SIG-M5 (cell line): ENCODE measurements around the gene ATP6AP2.
"Not testable (repeated sequence)": the region's sequence is repeated elsewhere in the genome, so short reads cannot be mapped to it uniquely, and the experiment has no call there.

Experiments used
- DNase-seq: peaks from one replicate; lab custom pipeline; 2025; lab: John Stamatoyannopoulos, UW

ATP6AP2 gene

GRCh38 chrX:40575411-40575810 is 5.4 kb upstream of the ATP6AP2 start:
- not testable (repeated sequence) for DNase-seq

DNA sequence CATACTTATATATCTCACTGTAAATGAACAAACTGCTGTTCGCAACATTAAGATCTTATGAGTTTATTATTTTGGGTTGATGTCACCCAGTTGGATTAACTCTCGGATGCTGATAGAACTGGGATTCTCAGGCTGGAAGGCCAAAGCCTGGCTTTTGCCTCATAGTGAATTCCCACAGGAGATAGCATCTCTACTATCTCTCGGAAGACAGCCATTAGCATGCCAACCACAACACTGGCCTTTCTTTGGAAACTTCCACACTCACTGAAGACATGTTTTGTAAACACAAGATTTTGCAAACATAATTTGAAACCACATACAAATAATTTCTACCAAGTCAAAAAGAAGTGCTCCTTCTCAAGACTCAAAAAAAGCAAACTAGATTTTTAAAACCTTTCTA is 4.5 kb upstream of the ATP6AP2 start:
- no peak for DNase-seq

- no peak for DNase-seq
These were observed 2.6 kb upstream of the ATP6AP2 start for GRCh38 chrX:40578039-40578695.

DNA sequence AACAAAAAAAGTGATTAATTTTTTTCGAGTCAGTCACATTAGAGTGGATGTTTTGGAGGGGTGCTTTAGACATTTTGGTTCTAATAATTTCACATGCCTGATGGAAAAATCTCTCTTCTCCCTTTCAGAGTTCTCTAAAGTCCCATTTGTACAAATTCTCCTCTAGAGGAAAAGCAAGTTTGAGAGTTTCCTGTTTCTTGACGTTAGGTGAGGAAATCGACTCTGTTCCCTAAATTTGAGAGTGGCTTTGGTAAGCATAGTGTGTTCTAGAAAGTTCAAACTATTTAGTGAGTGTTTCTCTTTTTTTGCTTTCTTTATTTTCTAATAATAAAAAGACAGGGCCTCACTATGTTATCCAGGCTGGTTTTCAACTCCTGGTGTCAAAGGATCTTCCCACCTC is 1.6 kb upstream of the ATP6AP2 start:
- DNase-seq = no peak

DNA sequence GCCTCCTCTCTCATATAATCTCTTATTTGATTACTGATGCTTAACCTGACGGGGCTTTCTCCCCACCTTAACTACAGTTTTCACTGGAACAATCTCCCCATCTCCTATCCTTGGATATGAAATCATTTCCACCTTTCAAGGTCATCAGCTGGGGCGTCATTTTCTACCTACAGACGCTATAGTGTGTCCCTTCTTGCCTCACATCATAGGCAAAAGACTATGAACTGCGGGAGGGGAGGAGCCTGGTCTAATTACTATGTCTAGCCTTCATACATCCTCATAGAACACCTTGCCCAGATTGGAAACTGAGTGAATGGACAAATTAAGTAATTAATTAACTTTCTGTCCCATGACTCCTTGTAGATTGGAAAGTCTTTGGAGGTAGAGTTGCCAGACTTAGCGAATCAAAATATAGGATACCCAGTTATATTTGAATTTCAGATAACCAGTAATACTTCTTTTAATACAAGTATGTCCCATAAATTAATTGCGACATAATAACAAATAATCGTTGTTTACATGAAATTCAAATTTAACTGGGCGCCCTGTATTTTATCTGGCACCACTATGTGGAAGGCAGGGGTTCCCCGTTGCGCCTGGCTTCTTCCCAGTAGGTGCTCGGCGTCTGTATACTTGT is 752 bp upstream of the ATP6AP2 start:
- no peak for DNase-seq

DNA sequence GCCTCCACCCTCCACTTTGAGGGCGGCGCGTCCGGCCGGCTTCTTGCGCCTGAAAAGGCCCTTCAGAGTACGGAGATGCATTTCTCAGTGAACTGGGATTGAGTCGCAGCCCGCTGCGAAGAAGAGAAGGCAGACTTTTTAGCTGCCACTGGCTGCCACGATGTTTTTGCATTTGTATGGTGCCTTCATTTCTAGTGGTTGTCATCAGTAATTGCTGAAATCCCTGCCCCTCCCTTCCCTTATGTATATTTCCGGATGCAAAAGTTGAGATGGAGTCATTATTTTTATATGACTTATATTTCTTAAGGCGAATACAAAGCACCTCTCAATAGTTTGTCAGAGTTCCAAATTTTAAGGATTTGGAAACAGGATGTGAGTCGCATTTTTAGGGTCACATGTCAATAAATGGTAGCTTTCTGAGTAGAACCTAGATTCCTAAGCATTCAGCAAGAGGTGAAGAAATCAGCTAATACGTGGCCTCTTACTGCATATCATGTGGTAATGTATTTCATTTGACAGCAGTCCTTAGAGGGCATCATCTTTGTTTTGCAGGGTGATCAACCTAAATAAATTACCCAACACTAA is 658 bp downstream of the ATP6AP2 start:
- no peak for DNase-seq

DNA sequence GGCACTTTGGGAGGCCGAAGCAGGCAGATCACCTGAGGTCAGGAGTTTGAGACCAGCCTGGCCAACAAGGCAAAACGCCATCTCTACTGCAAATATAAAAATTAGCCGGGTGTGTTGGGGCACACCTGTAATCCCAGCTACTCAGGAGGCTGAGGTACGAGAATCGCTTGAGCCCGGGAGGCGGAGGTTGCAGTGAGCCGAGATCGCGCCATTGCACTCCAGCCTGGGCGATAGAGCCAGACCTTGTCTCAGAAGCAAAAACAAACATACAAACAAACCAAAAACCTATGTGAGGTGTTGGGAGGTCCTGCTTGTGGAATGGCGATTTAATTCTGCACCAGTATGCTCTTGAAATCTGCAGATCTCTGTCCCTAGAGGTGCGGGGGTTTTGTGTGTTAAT is 1.4 kb downstream of the ATP6AP2 start:
- DNase-seq = not testable (repeated sequence)

GRCh38 chrX:40582811-40583210 is 2.0 kb downstream of the ATP6AP2 start:
- DNase-seq = no peak

- DNase-seq = not testable (repeated sequence)
These were observed 6.9 kb downstream of the ATP6AP2 start for GRCh38 chrX:40587623-40588022.

DNA sequence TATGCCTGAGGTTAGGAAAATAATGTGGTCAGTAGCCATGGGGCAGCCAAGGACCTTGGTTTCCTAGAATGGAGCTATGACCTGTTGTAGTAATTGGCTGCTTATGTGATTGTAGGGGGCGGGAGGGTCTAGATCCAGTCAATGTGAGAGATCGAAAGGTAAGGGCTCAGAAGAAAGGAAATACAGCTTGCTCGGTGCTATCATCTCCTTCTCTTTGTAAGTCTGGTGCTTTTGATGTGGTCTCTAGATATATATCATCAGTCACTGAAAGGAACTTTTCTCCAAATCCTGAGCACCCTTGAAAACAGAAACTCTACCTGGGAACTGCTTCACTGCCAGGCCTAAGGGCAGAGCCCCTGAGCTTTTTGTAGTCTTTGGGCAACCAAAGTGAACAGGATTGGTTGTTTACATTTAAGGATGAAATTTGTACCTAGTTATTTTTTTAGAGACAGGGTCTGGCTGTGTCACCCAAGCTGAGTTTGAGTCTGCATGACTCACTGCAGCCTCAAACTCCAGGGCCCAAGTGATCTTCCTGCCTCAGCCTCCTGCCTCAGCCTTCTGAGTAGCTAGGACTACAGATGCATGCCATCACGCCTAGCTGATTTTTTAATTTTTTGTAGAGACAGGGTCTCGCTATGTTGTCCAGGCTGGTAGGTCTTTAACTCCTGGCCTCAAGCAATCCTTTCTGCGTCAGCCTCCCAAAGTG is 9.0 kb downstream of the ATP6AP2 start:
- DNase-seq = not testable (repeated sequence)

- no peak for DNase-seq
These were observed 22.7 kb downstream of the ATP6AP2 start for GRCh38 chrX:40603446-40603845.

- DNase-seq = no peak
These were observed 26.6 kb downstream of the ATP6AP2 start for GRCh38 chrX:40607381-40607780.

- no peak for DNase-seq
These were observed 31.7 kb downstream of the ATP6AP2 start for GRCh38 chrX:40612511-40612910.

DNA sequence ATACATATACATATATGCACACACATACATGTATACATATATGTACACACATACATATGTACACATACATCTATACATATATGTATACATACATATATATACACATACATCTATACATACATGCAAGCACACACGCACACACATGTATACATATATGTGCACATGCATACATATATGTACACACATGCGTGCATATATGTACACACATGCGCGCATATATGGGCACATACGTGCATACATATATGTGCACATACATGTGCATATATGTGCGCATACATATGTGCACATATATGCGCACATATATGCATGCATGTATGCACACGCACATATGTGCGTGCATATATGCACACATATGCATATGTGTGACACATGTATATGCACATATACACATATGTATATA is 35.2 kb downstream of the ATP6AP2 start:
- DNase-seq = no peak

- no peak for DNase-seq
These were observed 36.8 kb downstream of the ATP6AP2 start for GRCh38 chrX:40617566-40617965.

DNA sequence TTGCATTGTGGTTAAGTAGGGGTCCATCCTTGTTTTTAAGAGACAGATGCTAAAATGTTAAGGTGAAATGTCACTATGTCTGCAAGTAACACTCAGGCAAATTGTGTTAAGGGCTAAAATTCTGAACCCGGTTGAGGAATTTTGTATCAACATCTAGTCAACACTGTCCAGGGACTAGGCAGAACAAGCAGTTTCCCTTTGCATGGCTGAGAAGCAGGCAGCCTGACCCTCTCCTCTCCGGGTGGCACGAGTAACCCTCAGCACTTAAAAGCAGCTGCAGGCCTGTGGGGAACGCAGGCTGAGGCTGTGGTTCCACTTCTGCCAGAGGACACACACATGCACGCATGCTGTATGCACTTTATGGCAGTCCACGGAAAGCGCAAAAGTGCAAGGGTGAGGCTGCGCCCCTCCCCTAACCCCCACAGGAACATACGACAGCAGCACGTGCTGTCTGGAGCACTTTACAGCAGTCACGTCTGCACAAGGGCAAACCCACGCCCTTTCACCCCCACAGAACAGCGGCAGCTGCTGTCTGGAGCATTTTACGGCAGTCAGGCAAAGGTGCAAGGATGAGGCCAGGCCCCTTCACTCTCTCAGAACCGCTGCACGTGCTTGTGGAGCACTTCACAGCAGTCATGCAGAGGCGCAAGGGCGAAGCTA is 41.8 kb downstream of the ATP6AP2 start:
- DNase-seq = no peak

- DNase-seq = no peak
These were observed 42.4 kb downstream of the ATP6AP2 start, which contains the start of gene MPC1L for GRCh38 chrX:40623139-40623536. TSS of gene MPC1L (plus strand) at chrX:40623428. CDS start at chrX:40623566, 138 bp downstream.

- no peak for DNase-seq
These were observed 42.9 kb downstream of the ATP6AP2 start for GRCh38 chrX:40623665-40624064.

DNA sequence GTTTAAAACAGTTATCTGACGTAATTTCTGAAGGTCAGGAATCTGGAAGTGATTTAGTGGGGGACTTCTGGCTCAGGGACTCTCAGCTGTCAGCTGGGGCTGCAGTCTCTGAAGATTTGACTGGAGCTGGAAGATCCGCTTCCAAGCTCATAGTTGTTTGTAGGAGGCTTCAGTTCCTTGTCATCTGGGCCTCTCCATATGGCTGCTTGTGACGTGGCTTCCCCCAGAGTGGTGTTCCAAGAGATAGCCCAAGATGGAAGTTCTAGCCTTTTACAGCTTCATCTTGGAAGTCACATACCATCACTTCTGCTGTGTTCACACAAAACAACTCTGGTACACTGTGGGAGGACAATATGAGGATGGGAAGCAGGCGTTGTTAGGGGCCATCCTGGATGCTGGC is 44.5 kb downstream of the ATP6AP2 start:
- DNase-seq = no peak

- no peak for DNase-seq
These were observed 47.7 kb downstream of the ATP6AP2 start for GRCh38 chrX:40628506-40628905.

GRCh38 chrX:40632199-40632598 is 51.4 kb downstream of the ATP6AP2 start:
- no peak for DNase-seq

GRCh38 chrX:40637687-40638086 is 56.9 kb downstream of the ATP6AP2 start:
- DNase-seq = no peak
